ENCODE measurements around the gene CELF2. TPM values are rescaled to one million over a fixed set of nuclear protein-coding genes. Genes with fewer than 3 reads are reported as not detected.

CELF2 gene
- total RNA-seq, 1 donor from 2014 or later, result 33.8 TPM

DNA sequence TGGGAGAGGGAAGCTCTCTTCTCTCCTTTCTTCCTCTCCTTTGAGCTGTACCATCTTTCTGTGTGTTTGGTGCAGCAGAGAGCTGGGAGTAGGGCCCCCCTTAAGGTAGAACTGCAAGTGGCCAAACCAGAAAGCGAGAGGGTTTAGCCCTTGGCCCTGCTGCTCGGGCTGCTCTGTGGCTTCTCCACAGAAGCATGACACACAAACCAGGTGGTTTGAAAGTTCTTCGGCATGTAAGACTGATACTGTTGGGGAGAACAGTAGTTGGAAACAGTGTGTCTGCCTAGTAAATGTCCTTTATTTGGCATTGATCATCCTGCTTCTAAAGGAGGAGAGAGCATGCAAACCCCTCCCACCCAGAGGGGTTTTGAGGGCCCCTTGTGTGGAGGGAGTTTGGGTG is 277.8 kb downstream of the CELF2 start:
- Mint-ChIP-seq H3K4me3 (ENCODE audit: unreplicated experiment) (no peak overlapping the region), H3K9me3 (ENCODE audit: unreplicated experiment) (no peaks in the 10 kb centered on the region), H3K27me3 (ENCODE audit: unreplicated experiment) (no peaks in the 10 kb centered on the region), H3K4me1 (ENCODE audit: unreplicated experiment) (peaks cover 8% of the 10 kb centered on the region), H3K27ac (ENCODE audit: unreplicated experiment) (no peak overlapping the region), H3K36me3 (ENCODE audit: unreplicated experiment) (peaks cover 2% of the 10 kb centered on the region)
- DNase-seq (ENCODE audit: extremely low spot score, unreplicated experiment), result no peak
- TF ChIP-seq, protein P1, sequence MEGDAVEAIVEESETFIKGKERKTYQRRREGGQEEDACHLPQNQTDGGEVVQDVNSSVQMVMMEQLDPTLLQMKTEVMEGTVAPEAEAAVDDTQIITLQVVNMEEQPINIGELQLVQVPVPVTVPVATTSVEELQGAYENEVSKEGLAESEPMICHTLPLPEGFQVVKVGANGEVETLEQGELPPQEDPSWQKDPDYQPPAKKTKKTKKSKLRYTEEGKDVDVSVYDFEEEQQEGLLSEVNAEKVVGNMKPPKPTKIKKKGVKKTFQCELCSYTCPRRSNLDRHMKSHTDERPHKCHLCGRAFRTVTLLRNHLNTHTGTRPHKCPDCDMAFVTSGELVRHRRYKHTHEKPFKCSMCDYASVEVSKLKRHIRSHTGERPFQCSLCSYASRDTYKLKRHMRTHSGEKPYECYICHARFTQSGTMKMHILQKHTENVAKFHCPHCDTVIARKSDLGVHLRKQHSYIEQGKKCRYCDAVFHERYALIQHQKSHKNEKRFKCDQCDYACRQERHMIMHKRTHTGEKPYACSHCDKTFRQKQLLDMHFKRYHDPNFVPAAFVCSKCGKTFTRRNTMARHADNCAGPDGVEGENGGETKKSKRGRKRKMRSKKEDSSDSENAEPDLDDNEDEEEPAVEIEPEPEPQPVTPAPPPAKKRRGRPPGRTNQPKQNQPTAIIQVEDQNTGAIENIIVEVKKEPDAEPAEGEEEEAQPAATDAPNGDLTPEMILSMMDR (IDR thresholded peaks at IDR 0.05), result no peak

- H3K4me1 Mint-ChIP-seq (ENCODE audit: unreplicated experiment), result peaks cover 8% of the 10 kb centered on the region
- H3K27me3 Mint-ChIP-seq (ENCODE audit: unreplicated experiment), result no peaks in the 10 kb centered on the region
- no peak for DNase-seq (ENCODE audit: extremely low spot score, unreplicated experiment)
- TF ChIP-seq, protein P1 (IDR thresholded peaks at IDR 0.05), result no peak
- H3K36me3 Mint-ChIP-seq (ENCODE audit: unreplicated experiment), result peaks cover 5% of the 10 kb centered on the region
- no peak overlapping the region for H3K4me3 Mint-ChIP-seq (ENCODE audit: unreplicated experiment)
- no peak overlapping the region for H3K27ac Mint-ChIP-seq (ENCODE audit: unreplicated experiment)
- no peaks in the 10 kb centered on the region for H3K9me3 Mint-ChIP-seq (ENCODE audit: unreplicated experiment)
Measured at GRCh38 chr10:11297136-11297535, 279.5 kb downstream of the CELF2 start.

GRCh38 chr10:11298116-11298515 is 280.4 kb downstream of the CELF2 start:
- H3K27ac Mint-ChIP-seq (ENCODE audit: unreplicated experiment), result no peak overlapping the region
- H3K27me3 Mint-ChIP-seq (ENCODE audit: unreplicated experiment), result no peaks in the 10 kb centered on the region
- TF ChIP-seq, protein P1 (IDR thresholded peaks at IDR 0.05), result no peak
- peaks cover 9% of the 10 kb centered on the region for H3K36me3 Mint-ChIP-seq (ENCODE audit: unreplicated experiment)
- no peak overlapping the region for H3K4me3 Mint-ChIP-seq (ENCODE audit: unreplicated experiment)
- no peak for DNase-seq (ENCODE audit: extremely low spot score, unreplicated experiment)
- H3K4me1 Mint-ChIP-seq (ENCODE audit: unreplicated experiment), result peaks cover 8% of the 10 kb centered on the region
- no peaks in the 10 kb centered on the region for H3K9me3 Mint-ChIP-seq (ENCODE audit: unreplicated experiment)

- H3K4me3 Mint-ChIP-seq (ENCODE audit: unreplicated experiment), result no peak overlapping the region
- H3K9me3 Mint-ChIP-seq (ENCODE audit: unreplicated experiment), result no peaks in the 10 kb centered on the region
Measured at GRCh38 chr10:11299125-11299524, 281.5 kb downstream of the CELF2 start.

DNA sequence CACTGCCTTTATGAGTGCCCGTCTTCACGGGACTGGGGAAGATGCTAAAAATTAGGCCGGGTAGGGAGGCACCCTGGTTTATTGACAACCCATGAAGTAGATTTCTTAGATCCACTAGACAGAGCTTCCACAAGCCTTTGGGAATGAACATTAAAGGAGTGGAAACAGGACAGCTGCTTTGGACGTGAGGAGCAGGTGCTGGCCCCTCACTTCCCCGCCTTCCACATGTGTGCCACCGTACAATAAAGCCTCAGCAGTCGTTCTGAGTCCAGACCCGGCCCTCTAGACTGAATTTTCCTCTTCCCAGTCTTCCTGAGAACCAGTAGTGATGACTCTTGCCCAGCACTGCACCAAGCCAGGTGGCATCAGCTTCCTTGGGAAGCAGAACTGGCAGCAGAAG is 282.4 kb downstream of the CELF2 start:
- TF ChIP-seq, protein P1 (IDR thresholded peaks at IDR 0.05), result no peak
- Mint-ChIP-seq H3K27ac (ENCODE audit: unreplicated experiment) (no peak overlapping the region), H3K9me3 (ENCODE audit: unreplicated experiment) (no peaks in the 10 kb centered on the region), H3K36me3 (ENCODE audit: unreplicated experiment) (peaks cover 17% of the 10 kb centered on the region), H3K4me3 (ENCODE audit: unreplicated experiment) (no peak overlapping the region), H3K27me3 (ENCODE audit: unreplicated experiment) (no peaks in the 10 kb centered on the region), H3K4me1 (ENCODE audit: unreplicated experiment) (peaks cover 8% of the 10 kb centered on the region)
- DNase-seq (ENCODE audit: extremely low spot score, unreplicated experiment), result peak; percentile 36

More at GRCh38 chr10:11299125-11299524, 281.5 kb downstream of the CELF2 start:
- Mint-ChIP-seq H3K27me3 (ENCODE audit: unreplicated experiment) (no peaks in the 10 kb centered on the region), H3K4me1 (ENCODE audit: unreplicated experiment) (peaks cover 8% of the 10 kb centered on the region), H3K36me3 (ENCODE audit: unreplicated experiment) (peaks cover 13% of the 10 kb centered on the region), H3K27ac (ENCODE audit: unreplicated experiment) (no peak overlapping the region)
- TF ChIP-seq, protein P1 (IDR thresholded peaks at IDR 0.05), result no peak
- DNase-seq (ENCODE audit: extremely low spot score, unreplicated experiment), result peak; percentile 76

Data from osteocyte (in vitro differentiated cells).